SK-N-SH treated with all-trans-retinoic acid at 6 μM for 48 hours (cell line): ENCODE data around the gene NUP37.

Experiments used
- PATZ1 ChIP-seq: fragments of 250-450 bp; sonication (Bioruptor Pico); IDR thresholded peaks from 2 replicates; pipeline ENCODE4 v1.8.0; 2020; ENCODE audit warnings: mild to moderate bottlenecking, moderate library complexity, borderline replicate concordance
- PPARA ChIP-seq: fragments of 250-450 bp; sonication (Bioruptor Pico); IDR thresholded peaks from 2 replicates; pipeline ENCODE4 v1.5.0; 2020; ENCODE audit warnings: mild to moderate bottlenecking, borderline replicate concordance
- RARB ChIP-seq: fragments of 250-450 bp; sonication (Bioruptor Pico); IDR thresholded peaks from 2 replicates; pipeline ENCODE4 v1.8.0; 2021; ENCODE audit warnings: mild to moderate bottlenecking, moderate library complexity
- TCF4 ChIP-seq: fragments of 250-450 bp; sonication (Bioruptor Pico); IDR thresholded peaks from 2 replicates; pipeline ENCODE4 v1.8.0; 2021; ENCODE audit warnings: mild to moderate bottlenecking, moderate library complexity, borderline replicate concordance
- ZFP3 ChIP-seq: fragments of 250-450 bp; sonication (Bioruptor Pico); IDR thresholded peaks from 2 replicates; pipeline ENCODE4 v1.5.0; 2020; ENCODE audit warnings: mild to moderate bottlenecking, moderate library complexity
- ZFP30 ChIP-seq: fragments of 450-650 bp; formaldehyde crosslinking; IDR thresholded peaks from 2 replicates; pipeline ENCODE4 v1.5.0; 2022; ENCODE audit warnings: mild to moderate bottlenecking, moderate library complexity

- TF ChIP-seq ZFP3 (CRISPR knock-in tag) = no peak
- TF ChIP-seq TCF4 (CRISPR knock-in tag) = no peak
- no peak for TF ChIP-seq ZFP30 (CRISPR knock-in tag)
- TF ChIP-seq RARB (CRISPR knock-in tag) = no peak
- no peak for TF ChIP-seq PPARA
- no peak for TF ChIP-seq PATZ1 (CRISPR knock-in tag)
These were observed 1.0 kb downstream of the NUP37 start for GRCh38 chr12:102118874-102119273.
